Breast epithelium (tissue), 3 donors: Measurements from ENCODE around the gene ARIH1.

ENCODE experiments used
- CTCF ChIP-seq, 3 donors: fragments of 450-650 bp; IDR thresholded peaks; one replicate each; pipeline ENCODE4 v1.5.1; 2016 to 2017; ENCODE audit warnings: antibody characterized with exemption in 3 of 3, mild to moderate bottlenecking in 3 of 3, moderate library complexity in 3 of 3
- POLR2AphosphoS5 ChIP-seq, 3 donors: sonication (generic); formaldehyde crosslinking; IDR thresholded peaks; one replicate each; pipeline ENCODE4 v1.6.1; 2017; ENCODE audit warnings: antibody characterized with exemption in 3 of 3

- no peak for TF ChIP-seq CTCF (IDR thresholded peaks at IDR 0.05)
- TF ChIP-seq POLR2AphosphoS5 (IDR thresholded peaks at IDR 0.05), result no peak
Observed at GRCh38 chr15:72585025-72585424, 110.9 kb downstream of the ARIH1 start.
